ENCODE measurements around the gene PHKB.

GRCh38 chr16:47611848-47612493 lies 150.8 kb downstream of the PHKB start:
- TF ChIP-seq CTCF (IDR thresholded peaks at IDR 0.05; ENCODE audit: insufficient read depth, low read length) (no peak), POLR2AphosphoS5 (IDR thresholded peaks at IDR 0.05; ENCODE audit: low read depth) (no peak), REST (IDR thresholded peaks at IDR 0.05; ENCODE audit: insufficient replicate concordance, low read depth) (no peak), GABPA (IDR thresholded peaks at IDR 0.05; ENCODE audit: low read depth) (no peak)
